Measurements from ENCODE around the gene KCNJ15. TPM values are rescaled to one million over a fixed set of nuclear protein-coding genes. Genes with fewer than 3 reads are reported as not detected.

Gene KCNJ15
- polyA plus RNA-seq, 2 donors, result 4.2 to 5.6 TPM

- 82 to 91% methylated on average over 7 of the region's 7 CpGs for WGBS, 2 donors
- H3K36me3 ChIP-seq (ENCODE audit: control insufficient read depth in 2 of 2, insufficient read depth in 2 of 2, low read length in 1 of 2), result no peaks in the 10 kb centered on the region
- H3K27me3 ChIP-seq (ENCODE audit: control insufficient read depth in 1 of 2, insufficient read depth in 2 of 2, low read length in 2 of 2), result no peaks in the 10 kb centered on the region
- H3K4me3 ChIP-seq (ENCODE audit: low read depth in 1 of 2, low read length in 2 of 2), result no peak overlapping the region
- H3K4me1 ChIP-seq (ENCODE audit: control insufficient read depth in 2 of 2, insufficient read depth in 2 of 2, low read length in 1 of 2), result no peaks in the 10 kb centered on the region
- H3K27ac ChIP-seq (ENCODE audit: low read depth in 2 of 2, low read length in 1 of 2), result no peak overlapping the region
- H3K9me3 ChIP-seq (ENCODE audit: control insufficient read depth in 2 of 2, insufficient read depth in 1 of 2, low read depth in 1 of 2, low read length in 1 of 2), result no peaks in the 10 kb centered on the region
Observed at GRCh38 chr21:38250991-38251418, 5.8 kb upstream of the KCNJ15 start.

DNA sequence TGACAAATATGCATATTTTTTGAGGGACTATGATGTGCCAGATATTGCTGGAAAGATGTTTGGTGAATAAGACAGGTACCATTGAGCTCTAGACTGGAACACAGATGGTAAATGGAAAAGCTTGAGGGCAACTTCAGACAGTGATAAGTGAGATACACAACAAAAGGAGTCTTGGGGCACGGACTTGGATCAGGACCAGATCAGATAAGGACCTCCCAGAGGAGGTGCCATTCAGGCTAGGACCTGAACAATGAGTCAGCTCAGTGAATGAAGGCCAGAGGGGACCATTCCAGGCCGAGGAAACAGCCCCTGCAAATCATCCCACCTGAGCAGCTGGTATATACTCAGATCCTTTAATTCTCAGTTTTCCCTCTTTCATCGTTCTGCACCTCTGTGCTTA is 1.8 kb upstream of the KCNJ15 start:
- Histone ChIP-seq H3K4me1 (ENCODE audit: control insufficient read depth in 2 of 2, insufficient read depth in 2 of 2, low read length in 1 of 2) (peaks cover 0 to 5% of the 10 kb centered on the region in 2 donors), H3K27ac (ENCODE audit: low read depth in 2 of 2, low read length in 1 of 2) (no peak overlapping the region), H3K36me3 (ENCODE audit: control insufficient read depth in 2 of 2, insufficient read depth in 2 of 2, low read length in 1 of 2) (no peaks in the 10 kb centered on the region), H3K4me3 (ENCODE audit: low read depth in 1 of 2, low read length in 2 of 2) (no peak overlapping the region), H3K27me3 (ENCODE audit: control insufficient read depth in 1 of 2, insufficient read depth in 2 of 2, low read length in 2 of 2) (no peaks in the 10 kb centered on the region), H3K9me3 (ENCODE audit: control insufficient read depth in 2 of 2, insufficient read depth in 1 of 2, low read depth in 1 of 2, low read length in 1 of 2) (no peaks in the 10 kb centered on the region)
- WGBS, 2 donors, result 46 to 55% methylated on average over 3 of the region's 3 CpGs

DNA sequence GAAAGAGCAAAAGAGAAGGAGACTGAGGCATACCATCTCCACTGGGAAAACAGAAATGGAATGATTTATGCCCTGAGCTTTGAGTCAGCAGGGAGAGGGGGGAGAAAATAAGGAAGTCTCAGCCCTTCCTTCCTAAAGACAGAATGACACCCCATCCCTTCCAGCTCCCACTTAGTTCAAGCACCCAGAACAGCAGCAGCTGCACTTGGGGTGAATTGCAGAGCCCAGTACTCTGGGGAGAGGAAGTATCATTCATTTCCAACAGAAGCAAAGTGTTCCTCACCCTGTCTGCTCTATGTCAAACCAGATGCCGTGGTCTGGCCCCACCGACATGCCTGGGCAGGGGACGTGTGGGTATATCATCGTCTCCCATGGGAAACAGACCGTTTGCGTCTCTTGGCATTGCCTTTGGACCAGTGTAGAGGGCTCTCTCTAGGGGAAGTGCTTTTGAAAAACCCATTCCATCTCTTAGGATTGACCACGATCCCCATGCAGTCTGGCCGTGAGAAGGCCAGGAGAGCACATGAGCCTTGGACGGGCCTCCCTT is 1.1 kb upstream of the KCNJ15 start:
- H3K27me3 ChIP-seq (ENCODE audit: control insufficient read depth in 1 of 2, insufficient read depth in 2 of 2, low read length in 2 of 2), result no peaks in the 10 kb centered on the region
- H3K4me3 ChIP-seq (ENCODE audit: low read depth in 1 of 2, low read length in 2 of 2), result no peak overlapping the region
- H3K4me1 ChIP-seq (ENCODE audit: control insufficient read depth in 2 of 2, insufficient read depth in 2 of 2, low read length in 1 of 2), result peaks cover 0 to 5% of the 10 kb centered on the region in 2 donors
- 76 to 80% methylated on average over 9 of the region's 9 CpGs for WGBS, 2 donors
- H3K36me3 ChIP-seq (ENCODE audit: control insufficient read depth in 2 of 2, insufficient read depth in 2 of 2, low read length in 1 of 2), result no peaks in the 10 kb centered on the region
- H3K27ac ChIP-seq (ENCODE audit: low read depth in 2 of 2, low read length in 1 of 2), result no peak overlapping the region
- H3K9me3 ChIP-seq (ENCODE audit: control insufficient read depth in 2 of 2, insufficient read depth in 1 of 2, low read depth in 1 of 2, low read length in 1 of 2), result no peaks in the 10 kb centered on the region

GRCh38 chr21:38257667-38258066 is 876 bp downstream of the KCNJ15 start:
- 21 to 31% methylated on average over 5 of the region's 5 CpGs for WGBS, 2 donors
- Histone ChIP-seq H3K4me3 (ENCODE audit: low read depth in 1 of 2, low read length in 2 of 2) (peak overlapping the region in 1 of 2 donors; percentile 71), H3K9me3 (ENCODE audit: control insufficient read depth in 2 of 2, insufficient read depth in 1 of 2, low read depth in 1 of 2, low read length in 1 of 2) (no peaks in the 10 kb centered on the region), H3K27ac (ENCODE audit: low read depth in 2 of 2, low read length in 1 of 2) (no peak overlapping the region), H3K36me3 (ENCODE audit: control insufficient read depth in 2 of 2, insufficient read depth in 2 of 2, low read length in 1 of 2) (no peaks in the 10 kb centered on the region), H3K4me1 (ENCODE audit: control insufficient read depth in 2 of 2, insufficient read depth in 2 of 2, low read length in 1 of 2) (peaks cover 0 to 5% of the 10 kb centered on the region in 2 donors), H3K27me3 (ENCODE audit: control insufficient read depth in 1 of 2, insufficient read depth in 2 of 2, low read length in 2 of 2) (no peaks in the 10 kb centered on the region)

- Histone ChIP-seq H3K27me3 (ENCODE audit: control insufficient read depth in 1 of 2, insufficient read depth in 2 of 2, low read length in 2 of 2) (no peaks in the 10 kb centered on the region), H3K4me3 (ENCODE audit: low read depth in 1 of 2, low read length in 2 of 2) (peak overlapping the region in 1 of 2 donors; percentile 71), H3K36me3 (ENCODE audit: control insufficient read depth in 2 of 2, insufficient read depth in 2 of 2, low read length in 1 of 2) (no peaks in the 10 kb centered on the region), H3K9me3 (ENCODE audit: control insufficient read depth in 2 of 2, insufficient read depth in 1 of 2, low read depth in 1 of 2, low read length in 1 of 2) (no peaks in the 10 kb centered on the region), H3K27ac (ENCODE audit: low read depth in 2 of 2, low read length in 1 of 2) (peak overlapping the region in 1 of 2 donors; percentile 18), H3K4me1 (ENCODE audit: control insufficient read depth in 2 of 2, insufficient read depth in 2 of 2, low read length in 1 of 2) (peaks cover 0 to 5% of the 10 kb centered on the region in 2 donors)
- 45 to 57% methylated on average over 17 of the region's 17 CpGs for WGBS, 2 donors
Observed at GRCh38 chr21:38258521-38259485, 2.0 kb downstream of the KCNJ15 start.

GRCh38 chr21:38259665-38260064 is 2.9 kb downstream of the KCNJ15 start:
- no peaks in the 10 kb centered on the region for H3K27me3 ChIP-seq (ENCODE audit: control insufficient read depth in 1 of 2, insufficient read depth in 2 of 2, low read length in 2 of 2)
- H3K9me3 ChIP-seq (ENCODE audit: control insufficient read depth in 2 of 2, insufficient read depth in 1 of 2, low read depth in 1 of 2, low read length in 1 of 2), result no peaks in the 10 kb centered on the region
- H3K36me3 ChIP-seq (ENCODE audit: control insufficient read depth in 2 of 2, insufficient read depth in 2 of 2, low read length in 1 of 2), result no peaks in the 10 kb centered on the region
- peaks cover 0 to 5% of the 10 kb centered on the region in 2 donors for H3K4me1 ChIP-seq (ENCODE audit: control insufficient read depth in 2 of 2, insufficient read depth in 2 of 2, low read length in 1 of 2)
- peak overlapping the region in 1 of 2 donors; percentile 14 for H3K27ac ChIP-seq (ENCODE audit: low read depth in 2 of 2, low read length in 1 of 2)
- WGBS, 2 donors, result 56 to 63% methylated on average over 2 of the region's 2 CpGs
- H3K4me3 ChIP-seq (ENCODE audit: low read depth in 1 of 2, low read length in 2 of 2), result no peak overlapping the region

DNA sequence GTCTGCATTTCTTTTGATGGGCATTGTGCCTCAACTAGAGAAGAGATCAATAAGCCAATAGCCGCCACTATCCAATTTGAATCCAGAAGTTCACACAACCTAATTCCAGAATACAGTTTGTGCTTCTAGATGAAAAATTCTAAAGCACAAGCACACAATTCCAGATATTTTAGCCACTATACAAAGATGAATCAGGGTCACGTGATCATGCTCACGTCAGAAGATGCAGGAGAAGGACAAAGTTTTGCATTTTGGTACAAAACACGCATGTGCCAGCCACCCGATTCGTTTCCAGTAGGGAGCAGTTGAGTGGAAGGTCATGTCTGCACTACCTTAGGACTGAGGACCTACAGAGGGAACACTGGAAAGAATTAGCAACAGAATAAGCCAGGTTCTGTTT is 3.6 kb downstream of the KCNJ15 start:
- Histone ChIP-seq H3K27ac (ENCODE audit: low read depth in 2 of 2, low read length in 1 of 2) (no peak overlapping the region), H3K4me3 (ENCODE audit: low read depth in 1 of 2, low read length in 2 of 2) (no peak overlapping the region), H3K36me3 (ENCODE audit: control insufficient read depth in 2 of 2, insufficient read depth in 2 of 2, low read length in 1 of 2) (no peaks in the 10 kb centered on the region), H3K27me3 (ENCODE audit: control insufficient read depth in 1 of 2, insufficient read depth in 2 of 2, low read length in 2 of 2) (no peaks in the 10 kb centered on the region), H3K9me3 (ENCODE audit: control insufficient read depth in 2 of 2, insufficient read depth in 1 of 2, low read depth in 1 of 2, low read length in 1 of 2) (no peaks in the 10 kb centered on the region), H3K4me1 (ENCODE audit: control insufficient read depth in 2 of 2, insufficient read depth in 2 of 2, low read length in 1 of 2) (peaks cover 0 to 5% of the 10 kb centered on the region in 2 donors)
- 82 to 87% methylated on average over 6 of the region's 6 CpGs for WGBS, 2 donors

GRCh38 chr21:38261851-38262250 is 5.1 kb downstream of the KCNJ15 start:
- Histone ChIP-seq H3K27ac (ENCODE audit: low read depth in 2 of 2, low read length in 1 of 2) (no peak overlapping the region), H3K27me3 (ENCODE audit: control insufficient read depth in 1 of 2, insufficient read depth in 2 of 2, low read length in 2 of 2) (no peaks in the 10 kb centered on the region), H3K4me3 (ENCODE audit: low read depth in 1 of 2, low read length in 2 of 2) (no peak overlapping the region), H3K4me1 (ENCODE audit: control insufficient read depth in 2 of 2, insufficient read depth in 2 of 2, low read length in 1 of 2) (peaks cover 0 to 7% of the 10 kb centered on the region in 2 donors), H3K9me3 (ENCODE audit: control insufficient read depth in 2 of 2, insufficient read depth in 1 of 2, low read depth in 1 of 2, low read length in 1 of 2) (no peaks in the 10 kb centered on the region), H3K36me3 (ENCODE audit: control insufficient read depth in 2 of 2, insufficient read depth in 2 of 2, low read length in 1 of 2) (no peaks in the 10 kb centered on the region)
- WGBS, 2 donors, result 65 to 68% methylated on average over 2 of the region's 2 CpGs

GRCh38 chr21:38263493-38263892 is 6.7 kb downstream of the KCNJ15 start:
- H3K27me3 ChIP-seq (ENCODE audit: control insufficient read depth in 1 of 2, insufficient read depth in 2 of 2, low read length in 2 of 2), result no peaks in the 10 kb centered on the region
- peaks cover 0 to 8% of the 10 kb centered on the region in 2 donors for H3K4me1 ChIP-seq (ENCODE audit: control insufficient read depth in 2 of 2, insufficient read depth in 2 of 2, low read length in 1 of 2)
- no peak overlapping the region for H3K27ac ChIP-seq (ENCODE audit: low read depth in 2 of 2, low read length in 1 of 2)
- no peaks in the 10 kb centered on the region for H3K9me3 ChIP-seq (ENCODE audit: control insufficient read depth in 2 of 2, insufficient read depth in 1 of 2, low read depth in 1 of 2, low read length in 1 of 2)
- 81% methylated on average over 8 of the region's 8 CpGs for WGBS, 2 donors
- no peaks in the 10 kb centered on the region for H3K36me3 ChIP-seq (ENCODE audit: control insufficient read depth in 2 of 2, insufficient read depth in 2 of 2, low read length in 1 of 2)
- no peak overlapping the region for H3K4me3 ChIP-seq (ENCODE audit: low read depth in 1 of 2, low read length in 2 of 2)

Measured in esophagus (tissue), 2 donors.